ENCODE results near the gene FAM78A.

The FAM78A gene

GRCh38 chr9:131239161-131239975, 36.9 kb downstream of the FAM78A start:
- FAIRE-seq: no peak
- DNase-seq (ENCODE audit: low spot score): no peak

GRCh38 chr9:131238402-131239021, 37.8 kb downstream of the FAM78A start:
- DNase-seq (ENCODE audit: low spot score) (no peak), FAIRE-seq (no peak)

- DNase-seq (ENCODE audit: low spot score) (peak; percentile 21), FAIRE-seq (no peak)
Observed at GRCh38 chr9:131237931-131238401, 38.3 kb downstream of the FAM78A start.

- DNase-seq (ENCODE audit: low spot score) (no peak), FAIRE-seq (no peak)
Observed at GRCh38 chr9:131237291-131237690, 39.0 kb downstream of the FAM78A start.

- no peak for FAIRE-seq
- DNase-seq (ENCODE audit: low spot score): no peak
Observed at GRCh38 chr9:131236761-131237160, 39.5 kb downstream of the FAM78A start.

- no peak for FAIRE-seq
- DNase-seq (ENCODE audit: low spot score): no peak
Observed at GRCh38 chr9:131236161-131236560, 40.1 kb downstream of the FAM78A start.

- no peak for FAIRE-seq
Observed at GRCh38 chr9:131235480-131235851, 40.8 kb downstream of the FAM78A start.

GRCh38 chr9:131234799-131235479, 41.4 kb downstream of the FAM78A start:
- FAIRE-seq: no peak
- no peak for DNase-seq (ENCODE audit: low spot score)

More at GRCh38 chr9:131235480-131235851, 40.8 kb downstream of the FAM78A start:
- DNase-seq (ENCODE audit: low spot score): no peak

- FAIRE-seq: no peak
- no peak for DNase-seq (ENCODE audit: low spot score)
Observed at GRCh38 chr9:131233995-131234394, 42.3 kb downstream of the FAM78A start.

GRCh38 chr9:131233556-131233955, 42.8 kb downstream of the FAM78A start:
- DNase-seq (ENCODE audit: low spot score) (no peak), FAIRE-seq (no peak)

GRCh38 chr9:131228988-131229387, 47.3 kb downstream of the FAM78A start:
- FAIRE-seq: no peak
- no peak for DNase-seq (ENCODE audit: low spot score)

GRCh38 chr9:131227959-131228460, 48.3 kb downstream of the FAM78A start:
- FAIRE-seq (no peak), DNase-seq (ENCODE audit: low spot score) (no peak)

- DNase-seq (ENCODE audit: low spot score) (no peak), FAIRE-seq (no peak)
Observed at GRCh38 chr9:131227112-131227958, 49.0 kb downstream of the FAM78A start.

- DNase-seq (ENCODE audit: low spot score) (no peak), FAIRE-seq (no peak)
Observed at GRCh38 chr9:131226226-131226625, 50.1 kb downstream of the FAM78A start.

- no peak for DNase-seq (ENCODE audit: low spot score)
- no peak for FAIRE-seq
Observed at GRCh38 chr9:131222460-131222859, 53.9 kb downstream of the FAM78A start.

GRCh38 chr9:131220485-131220884, 55.8 kb downstream of the FAM78A start:
- no peak for FAIRE-seq
- DNase-seq (ENCODE audit: low spot score): no peak

GRCh38 chr9:131218370-131218769, 57.9 kb downstream of the FAM78A start:
- no peak for DNase-seq (ENCODE audit: low spot score)
- FAIRE-seq: no peak

GRCh38 chr9:131217331-131218031, 58.8 kb downstream of the FAM78A start:
- no peak for DNase-seq (ENCODE audit: low spot score)
- no peak for FAIRE-seq

GRCh38 chr9:131216806-131217205, 59.5 kb downstream of the FAM78A start:
- no peak for DNase-seq (ENCODE audit: low spot score)
- FAIRE-seq: no peak

- FAIRE-seq (no peak), DNase-seq (ENCODE audit: low spot score) (no peak)
Observed at GRCh38 chr9:131214876-131215275, 61.4 kb downstream of the FAM78A start.

Data from urothelium cell line (cell line).